NCI-H1105 (cell line): ENCODE measurements around the gene PATJ.
A peak's percentile ranks its signal among the peaks of the same experiment; 100 is the strongest.
"Not testable (repeated sequence)": the region's sequence is repeated elsewhere in the genome, so short reads cannot be mapped to it uniquely, and the experiment has no call there.

Experiments used
- DNase-seq: peaks from one replicate; lab custom pipeline; 2025; lab: John Stamatoyannopoulos, UW

The PATJ gene

GRCh38 chr1:61942856-61943255, 200.6 kb downstream of the PATJ start:
- no peak for DNase-seq

GRCh38 chr1:61948685-61949084, 206.4 kb downstream of the PATJ start:
- not testable (repeated sequence) for DNase-seq

- DNase-seq: no peak
These were observed 208.1 kb downstream of the PATJ start for GRCh38 chr1:61950418-61950817.

- DNase-seq: peak; percentile 2
These were observed 209.7 kb downstream of the PATJ start for GRCh38 chr1:61951731-61952580.

- DNase-seq: no peak
These were observed 210.4 kb downstream of the PATJ start for GRCh38 chr1:61952675-61953074.

GRCh38 chr1:61953076-61953789, 211.0 kb downstream of the PATJ start:
- DNase-seq: no peak

GRCh38 chr1:61953790-61954150, 211.5 kb downstream of the PATJ start:
- DNase-seq: no peak

GRCh38 chr1:61955261-61955660, 213.0 kb downstream of the PATJ start:
- DNase-seq: no peak

- no peak for DNase-seq
These were observed 213.9 kb downstream of the PATJ start for GRCh38 chr1:61956016-61956645.

- DNase-seq: no peak
These were observed 214.5 kb downstream of the PATJ start for GRCh38 chr1:61956784-61957183.

GRCh38 chr1:61961009-61961408, 218.7 kb downstream of the PATJ start:
- DNase-seq: no peak

- no peak for DNase-seq
These were observed 220.4 kb downstream of the PATJ start for GRCh38 chr1:61962631-61963030.

GRCh38 chr1:61966450-61967225, 224.4 kb downstream of the PATJ start:
- DNase-seq: not testable (repeated sequence)

- DNase-seq: no peak
These were observed 225.5 kb downstream of the PATJ start for GRCh38 chr1:61967750-61968149.

- DNase-seq: no peak
These were observed 226.6 kb downstream of the PATJ start for GRCh38 chr1:61968869-61969268.

- DNase-seq: no peak
These were observed 231.0 kb downstream of the PATJ start for GRCh38 chr1:61973100-61973837.

- DNase-seq: no peak
These were observed 233.4 kb downstream of the PATJ start for GRCh38 chr1:61975638-61976037.

GRCh38 chr1:61976566-61976965, 234.3 kb downstream of the PATJ start:
- no peak for DNase-seq

- no peak for DNase-seq
These were observed 236.5 kb downstream of the PATJ start for GRCh38 chr1:61978796-61979195.

- no peak for DNase-seq
These were observed 237.4 kb downstream of the PATJ start for GRCh38 chr1:61979729-61980128.

- DNase-seq: no peak
These were observed 238.3 kb downstream of the PATJ start for GRCh38 chr1:61980561-61980960.
